Effector CD8-positive, alpha-beta T cell (primary cell): Measurements from ENCODE around the gene PROB1.
"Not testable (repeated sequence)": the region's sequence is repeated elsewhere in the genome, so short reads cannot be mapped to it uniquely, and the experiment has no call there.

ENCODE experiments used
- DNase-seq: peaks from one replicate; lab custom pipeline; 2025; lab: John Stamatoyannopoulos, UW
- total RNA-seq, 4 experiments: gene quantifications; one replicate each; lab custom pipeline; 2026; lab: John Stamatoyannopoulos, UW

PROB1 gene
- total RNA-seq: 2.1 to 7.3 (median 4.1) reads per million in 4 experiments

GRCh38 chr5:139394654-139395566 is at the start of gene PROB1:
TSS of gene PROB1 (minus strand) at chr5:139395104. CDS start at chr5:139395081, 23 bp downstream.
- no peak for DNase-seq

DNA sequence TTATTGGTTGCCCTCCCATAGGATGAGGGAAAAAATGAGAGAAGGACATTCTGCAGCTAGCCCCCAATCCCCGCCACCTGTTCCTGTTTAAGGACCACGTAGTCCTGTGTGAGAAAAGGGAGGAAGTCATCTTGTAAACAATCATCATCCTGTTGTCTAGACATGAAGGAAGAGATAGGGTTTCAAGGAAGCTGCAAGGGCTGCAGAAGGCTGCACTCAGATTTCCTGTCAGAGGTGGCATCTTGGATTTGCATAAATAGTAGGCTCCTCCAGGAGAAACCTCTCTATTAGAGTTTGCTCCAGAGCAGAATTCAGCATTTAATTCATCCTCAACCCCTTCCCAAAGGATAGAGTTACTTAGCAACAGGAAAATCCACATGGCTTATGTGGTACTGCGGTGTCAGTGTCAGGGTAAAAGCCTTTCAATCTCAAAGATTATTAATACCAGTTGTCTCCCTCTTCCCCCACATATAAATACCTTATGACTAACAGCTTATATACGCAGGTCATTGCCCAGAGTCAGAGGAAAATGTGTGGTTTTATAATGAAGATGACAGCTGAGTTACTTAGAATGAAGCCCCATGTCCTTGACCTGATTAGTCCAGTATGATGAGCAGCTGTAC is 49.0 kb upstream of the PROB1 start:
- no peak for DNase-seq

DNA sequence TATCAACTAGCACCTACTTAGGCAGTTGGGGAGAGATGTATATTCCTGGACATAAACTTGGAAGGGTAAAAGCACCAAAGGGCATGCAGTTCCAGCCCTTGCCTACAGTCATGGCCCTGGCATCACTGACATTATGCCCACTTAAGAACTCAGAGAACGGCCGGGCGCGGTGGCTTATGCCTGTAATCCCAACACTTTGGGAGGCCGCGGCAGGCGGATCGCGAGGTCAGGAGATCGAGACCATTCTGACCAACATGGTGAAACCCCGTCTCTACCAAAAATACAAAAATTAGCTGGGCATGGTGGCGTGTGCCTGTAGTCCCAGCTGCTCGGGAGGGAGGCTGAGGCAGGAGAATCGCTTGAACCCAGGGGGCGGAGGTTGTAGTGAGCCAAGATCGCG is 45.5 kb upstream of the PROB1 start:
- DNase-seq: not testable (repeated sequence)

- peak; percentile 87 for DNase-seq
These were observed 44.4 kb upstream of the PROB1 start, which contains the start of gene DNAJC18 for GRCh38 chr5:139439013-139439903. TSS of gene DNAJC18 (minus strand) at chr5:139439525. CDS start at chr5:139439445, 80 bp downstream.

DNA sequence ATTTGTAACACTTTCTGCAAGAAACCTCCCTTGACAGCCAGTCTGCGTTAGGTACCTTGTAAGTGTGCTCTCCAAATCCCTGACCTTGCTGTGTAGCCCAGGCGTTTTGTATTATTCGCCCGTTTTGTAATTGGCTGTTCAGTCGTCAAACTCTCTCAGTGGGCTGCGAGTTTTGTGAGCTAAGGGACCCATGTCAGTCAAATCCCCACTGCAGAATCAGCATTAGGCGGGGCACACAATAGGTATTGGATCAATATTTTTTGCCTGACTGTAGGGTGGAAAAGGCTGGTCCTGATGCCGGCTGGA is 43.8 kb upstream of the PROB1 start:
- DNase-seq: no peak

- no peak for DNase-seq
These were observed 40.8 kb upstream of the PROB1 start for GRCh38 chr5:139435676-139436075.

GRCh38 chr5:139431706-139432105 is 36.8 kb upstream of the PROB1 start:
- DNase-seq: no peak

DNA sequence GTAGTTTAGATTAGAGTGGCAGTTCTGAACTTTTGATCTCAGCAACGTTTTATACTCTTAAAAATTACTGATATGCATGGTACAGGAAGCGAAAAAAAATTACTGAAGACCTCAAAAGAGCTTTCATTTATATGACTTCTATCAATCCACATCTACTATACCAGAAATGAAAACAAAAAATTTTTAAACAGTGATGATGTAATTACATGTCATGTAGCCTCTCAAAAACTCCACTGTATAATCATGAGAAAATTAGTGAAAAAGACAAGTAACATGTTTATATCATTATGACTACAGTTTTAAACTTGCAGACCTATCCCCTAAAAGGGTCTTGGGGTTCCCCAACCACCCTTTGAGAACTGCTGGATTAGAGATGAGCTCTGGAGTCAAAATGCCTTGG is 35.1 kb upstream of the PROB1 start:
- no peak for DNase-seq

GRCh38 chr5:139426203-139426885 is 31.4 kb upstream of the PROB1 start:
- no peak for DNase-seq

DNA sequence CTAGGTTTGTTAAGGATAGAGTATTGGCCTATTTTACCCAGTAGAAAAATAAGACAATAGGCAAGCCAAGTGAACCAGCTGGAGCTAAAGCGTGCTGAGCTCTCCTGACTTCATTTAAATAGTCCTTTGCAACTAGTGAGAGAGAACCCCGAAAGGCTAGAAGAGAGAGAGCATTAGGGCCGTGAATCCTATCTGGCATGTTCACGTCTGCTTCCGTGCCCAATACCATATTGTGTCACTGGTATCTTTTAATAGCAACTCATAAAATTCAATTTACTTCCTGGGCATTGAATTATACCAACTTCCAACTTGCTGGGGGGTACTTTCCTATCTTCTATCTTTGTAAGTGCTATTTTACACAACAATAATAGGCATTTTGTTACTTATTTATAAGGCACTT is 30.6 kb upstream of the PROB1 start:
- DNase-seq: no peak

- DNase-seq: peak; percentile 17
These were observed 27.5 kb upstream of the PROB1 start for GRCh38 chr5:139422307-139422893.

DNA sequence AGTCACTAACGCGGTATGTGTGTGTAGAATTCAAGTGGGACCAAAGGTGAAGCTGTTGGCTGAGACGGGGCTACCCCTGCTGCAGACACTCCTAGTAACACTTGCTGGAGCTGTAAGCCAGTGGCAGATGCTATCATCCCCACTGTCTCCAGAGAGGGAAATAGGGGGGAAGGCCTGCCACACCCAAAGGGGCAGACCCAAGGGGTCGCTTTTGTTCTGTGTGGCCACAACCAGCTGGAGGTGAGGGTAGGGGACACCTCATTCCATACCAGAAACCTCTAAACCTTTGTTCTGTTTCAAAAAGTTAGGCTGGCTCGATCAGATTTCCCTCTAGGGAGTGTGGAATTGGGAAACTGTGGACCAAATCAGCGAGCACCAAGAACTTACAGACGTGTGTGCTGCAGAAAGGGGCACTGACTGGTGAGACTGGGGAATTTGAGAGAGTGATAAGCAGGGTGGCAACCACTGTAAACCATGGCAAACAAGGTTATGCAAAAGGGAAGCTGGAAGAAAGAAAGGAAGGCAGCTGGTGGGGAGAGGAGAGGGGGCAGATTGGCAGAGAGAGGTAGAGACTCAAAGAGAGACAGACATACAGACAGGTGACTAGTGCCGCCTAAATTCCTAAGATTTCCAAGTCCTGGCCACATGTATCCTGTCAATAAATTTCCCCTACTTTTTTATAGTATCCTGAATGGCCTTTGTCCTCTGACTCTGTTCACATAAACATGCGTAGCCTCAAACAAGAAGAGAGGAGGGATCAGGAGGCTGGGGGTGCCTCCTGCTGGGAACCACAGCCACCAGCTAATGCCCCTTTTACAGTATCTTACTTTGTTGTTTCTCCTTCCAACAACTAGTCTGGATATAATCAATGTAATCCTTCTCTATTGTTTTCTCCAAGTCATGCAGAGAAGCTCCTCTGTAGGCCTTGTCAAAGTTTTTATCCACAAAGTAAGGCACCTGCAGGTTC is 24.6 kb upstream of the PROB1 start:
- no peak for DNase-seq

DNA sequence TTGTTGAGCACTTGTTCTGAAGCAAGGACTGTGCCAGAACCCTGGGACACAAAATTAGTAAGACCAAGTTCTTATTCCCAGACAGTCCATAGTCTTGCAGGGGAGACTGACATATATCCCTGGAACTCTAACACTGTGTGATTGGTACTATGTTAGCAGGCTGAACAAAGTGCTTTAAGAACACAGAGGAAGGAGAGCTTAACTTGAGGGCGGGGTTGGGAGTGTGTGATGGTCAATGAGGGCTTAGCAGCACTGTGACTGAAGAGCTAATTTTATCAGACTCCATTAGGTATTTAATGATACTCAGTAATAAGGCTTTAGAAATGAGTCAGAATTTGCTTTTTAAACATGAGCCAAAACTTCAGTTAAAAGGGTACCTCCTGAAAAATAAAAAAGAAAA is 23.9 kb upstream of the PROB1 start:
- DNase-seq: no peak

GRCh38 chr5:139417214-139417613 is 22.3 kb upstream of the PROB1 start:
- no peak for DNase-seq

DNA sequence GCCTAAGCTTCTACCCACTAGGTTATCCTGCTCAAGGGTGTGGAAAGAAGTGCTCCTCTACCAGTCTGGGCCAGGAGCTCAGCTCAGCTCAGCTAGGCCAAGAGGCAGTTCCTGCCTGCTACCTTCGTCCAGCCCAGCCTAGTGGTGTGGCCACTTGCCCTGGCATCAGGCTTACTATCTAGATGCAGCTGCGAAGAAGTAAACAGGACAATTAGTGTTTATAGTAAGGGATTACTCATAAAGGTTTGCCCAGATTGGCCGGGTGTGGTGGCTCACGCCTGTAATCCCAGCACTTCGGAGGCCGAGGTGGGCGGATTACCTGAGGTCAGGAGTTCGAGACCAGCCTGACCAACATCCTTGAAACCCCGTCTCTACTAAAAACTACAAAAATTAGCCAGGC is 21.7 kb upstream of the PROB1 start:
- DNase-seq: no peak

GRCh38 chr5:139415869-139416268 is 21.0 kb upstream of the PROB1 start:
- no peak for DNase-seq

DNA sequence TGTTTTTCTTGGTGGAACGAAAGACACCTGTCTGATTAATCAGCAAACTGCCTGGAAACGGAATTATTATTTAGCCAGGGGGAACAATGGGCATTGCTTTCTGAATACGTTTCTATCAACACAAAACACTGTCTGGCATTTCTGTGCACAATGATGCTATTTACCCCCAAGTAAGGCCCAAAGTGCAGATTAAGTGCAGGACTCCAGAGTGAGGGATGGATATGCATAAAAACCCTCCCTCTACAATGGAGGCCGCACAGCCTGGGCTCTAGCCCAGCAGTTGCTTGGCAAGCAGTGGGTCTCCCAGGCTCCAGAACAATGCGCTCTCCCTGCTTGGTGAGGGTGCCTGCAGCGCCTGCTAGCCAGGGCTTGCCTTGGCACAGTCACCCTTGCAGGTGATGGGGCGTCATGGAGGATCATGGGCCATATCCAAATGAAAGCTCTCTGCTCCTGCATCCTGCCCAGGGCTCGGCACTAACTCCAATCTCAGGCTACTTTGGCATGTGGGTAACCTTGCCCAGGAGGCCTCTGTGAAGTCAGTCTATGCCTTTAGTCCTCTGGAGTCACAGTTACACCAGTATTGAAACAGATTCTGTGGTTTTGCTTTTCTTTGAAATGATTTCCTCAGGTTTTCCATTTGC is 20.4 kb upstream of the PROB1 start:
- DNase-seq: no peak

DNA sequence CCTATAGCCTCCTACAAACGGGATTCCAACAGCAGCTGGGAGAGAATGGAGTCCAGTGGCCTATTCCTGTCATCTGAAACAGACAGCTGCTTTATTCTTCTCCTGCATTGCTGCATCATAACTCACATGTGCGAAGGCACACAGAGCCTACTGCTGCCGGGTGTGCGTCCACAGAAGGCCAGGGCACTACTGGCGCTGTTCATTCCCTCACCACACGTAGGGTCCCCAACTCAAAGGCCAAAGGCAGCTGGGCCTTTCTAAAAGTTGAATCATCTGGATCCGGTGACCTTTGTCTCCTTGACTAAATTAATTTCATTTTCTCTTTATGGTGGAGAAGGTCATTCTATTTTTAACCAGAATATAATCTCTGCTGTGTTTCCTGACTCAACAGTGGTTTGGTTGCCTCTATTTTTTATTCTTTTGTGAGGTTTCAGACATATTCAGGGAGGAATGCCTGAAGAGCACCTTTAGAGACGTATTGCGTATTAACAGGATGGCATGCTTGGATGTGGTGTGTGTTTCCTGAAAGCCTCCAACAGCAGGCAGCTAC is 19.8 kb upstream of the PROB1 start:
- DNase-seq: no peak

GRCh38 chr5:139413963-139414362 is 19.1 kb upstream of the PROB1 start:
- no peak for DNase-seq
